NCI-H1436 (cell line): ENCODE data around the gene SLC16A3.
A peak's percentile ranks its signal among the peaks of the same experiment; 100 is the strongest.

ENCODE experiments used
- DNase-seq: peaks from one replicate; lab custom pipeline; 2025; lab: John Stamatoyannopoulos, UW

The SLC16A3 gene

DNA sequence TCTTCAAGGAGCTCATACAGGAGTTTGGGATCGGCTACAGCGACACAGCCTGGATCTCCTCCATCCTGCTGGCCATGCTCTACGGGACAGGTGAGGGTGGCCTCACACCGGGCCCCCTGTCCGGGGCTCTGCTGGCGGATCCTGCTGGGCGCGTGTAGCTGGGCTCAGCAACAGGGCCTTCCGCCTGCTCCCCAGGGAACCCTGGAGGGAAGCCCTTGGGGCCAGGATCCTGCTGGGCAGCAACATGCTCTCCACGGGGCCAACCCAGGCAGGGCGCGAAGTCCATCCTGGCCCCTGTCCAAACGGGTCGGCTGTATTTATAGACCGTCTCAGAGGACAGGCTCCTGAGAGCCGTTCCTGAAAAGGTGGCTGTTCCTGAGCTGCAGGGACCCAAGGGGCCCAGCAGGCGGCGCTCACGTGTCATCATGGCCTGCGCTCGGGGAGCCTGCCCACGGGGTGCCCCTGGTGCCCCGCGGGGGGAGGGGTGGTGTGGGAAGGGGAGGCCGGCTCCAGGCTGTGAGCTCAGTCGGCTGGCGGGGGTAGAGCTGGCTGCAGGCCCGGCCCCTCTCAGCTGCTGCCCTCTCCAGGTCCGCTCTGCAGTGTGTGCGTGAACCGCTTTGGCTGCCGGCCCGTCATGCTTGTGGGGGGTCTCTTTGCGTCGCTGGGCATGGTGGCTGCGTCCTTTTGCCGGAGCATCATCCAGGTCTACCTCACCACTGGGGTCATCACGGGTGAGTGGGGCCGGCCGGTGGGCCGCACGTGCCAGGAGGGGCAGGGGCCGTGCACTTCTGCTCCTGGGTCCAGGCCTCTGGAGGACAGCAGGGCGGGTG lies 7.5 kb downstream of the SLC16A3 start:
- peak; percentile 58 for DNase-seq

DNA sequence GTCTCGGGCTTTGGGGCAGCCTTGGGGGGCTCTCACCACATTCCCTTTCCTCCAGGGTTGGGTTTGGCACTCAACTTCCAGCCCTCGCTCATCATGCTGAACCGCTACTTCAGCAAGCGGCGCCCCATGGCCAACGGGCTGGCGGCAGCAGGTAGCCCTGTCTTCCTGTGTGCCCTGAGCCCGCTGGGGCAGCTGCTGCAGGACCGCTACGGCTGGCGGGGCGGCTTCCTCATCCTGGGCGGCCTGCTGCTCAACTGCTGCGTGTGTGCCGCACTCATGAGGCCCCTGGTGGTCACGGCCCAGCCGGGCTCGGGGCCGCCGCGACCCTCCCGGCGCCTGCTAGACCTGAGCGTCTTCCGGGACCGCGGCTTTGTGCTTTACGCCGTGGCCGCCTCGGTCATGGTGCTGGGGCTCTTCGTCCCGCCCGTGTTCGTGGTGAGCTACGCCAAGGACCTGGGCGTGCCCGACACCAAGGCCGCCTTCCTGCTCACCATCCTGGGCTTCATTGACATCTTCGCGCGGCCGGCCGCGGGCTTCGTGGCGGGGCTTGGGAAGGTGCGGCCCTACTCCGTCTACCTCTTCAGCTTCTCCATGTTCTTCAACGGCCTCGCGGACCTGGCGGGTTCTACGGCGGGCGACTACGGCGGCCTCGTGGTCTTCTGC lies 8.4 kb downstream of the SLC16A3 start:
- DNase-seq, result no peak

DNA sequence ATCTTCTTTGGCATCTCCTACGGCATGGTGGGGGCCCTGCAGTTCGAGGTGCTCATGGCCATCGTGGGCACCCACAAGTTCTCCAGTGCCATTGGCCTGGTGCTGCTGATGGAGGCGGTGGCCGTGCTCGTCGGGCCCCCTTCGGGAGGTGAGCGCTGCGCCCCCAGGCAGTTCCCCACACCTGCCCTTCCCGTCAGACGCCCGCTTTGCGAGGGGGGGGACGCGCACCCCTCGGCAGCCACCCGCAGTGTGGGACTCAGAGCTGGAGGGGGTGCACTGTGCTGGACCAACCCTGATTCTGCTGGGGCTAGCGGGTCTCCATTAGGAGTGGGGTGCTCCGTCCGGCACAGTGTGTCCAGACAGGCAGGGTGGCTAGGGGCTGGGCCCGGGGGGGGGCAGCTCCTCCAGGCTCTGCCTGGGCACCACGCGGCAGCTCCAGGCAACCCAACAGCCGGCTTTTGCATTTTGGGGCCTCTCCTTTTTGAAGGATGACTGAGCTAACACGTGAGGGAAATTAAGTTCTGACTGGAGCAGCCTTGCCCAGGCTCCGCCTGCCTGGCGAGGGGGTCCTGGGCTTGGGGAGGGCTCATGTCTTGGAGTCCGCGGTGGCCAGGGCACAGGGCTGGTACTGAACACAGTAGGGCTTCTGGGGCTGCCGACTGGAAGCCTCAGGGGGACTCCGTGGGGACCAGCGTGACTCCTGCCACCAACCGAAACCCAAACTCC lies 9.1 kb downstream of the SLC16A3 start:
- no peak for DNase-seq

DNA sequence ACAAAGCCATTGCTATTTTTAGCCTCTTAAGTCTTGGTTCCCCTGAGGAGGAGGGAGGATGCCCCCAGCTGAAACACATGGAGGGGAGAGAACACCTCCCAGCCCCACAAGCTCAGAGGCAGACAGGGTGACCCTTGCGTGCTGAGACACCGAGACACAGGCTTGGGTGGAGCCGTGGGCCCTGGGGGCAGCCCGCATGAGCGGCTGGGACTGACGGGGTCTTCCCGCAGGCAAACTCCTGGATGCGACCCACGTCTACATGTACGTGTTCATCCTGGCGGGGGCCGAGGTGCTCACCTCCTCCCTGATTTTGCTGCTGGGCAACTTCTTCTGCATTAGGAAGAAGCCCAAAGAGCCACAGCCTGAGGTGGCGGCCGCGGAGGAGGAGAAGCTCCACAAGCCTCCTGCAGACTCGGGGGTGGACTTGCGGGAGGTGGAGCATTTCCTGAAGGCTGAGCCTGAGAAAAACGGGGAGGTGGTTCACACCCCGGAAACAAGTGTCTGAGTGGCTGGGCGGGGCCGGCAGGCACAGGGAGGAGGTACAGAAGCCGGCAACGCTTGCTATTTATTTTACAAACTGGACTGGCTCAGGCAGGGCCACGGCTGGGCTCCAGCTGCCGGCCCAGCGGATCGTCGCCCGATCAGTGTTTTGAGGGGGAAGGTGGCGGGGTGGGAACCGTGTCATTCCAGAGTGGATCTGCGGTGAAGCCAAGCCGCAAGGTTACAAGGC lies 9.8 kb downstream of the SLC16A3 start:
- peak; percentile 85 for DNase-seq

DNA sequence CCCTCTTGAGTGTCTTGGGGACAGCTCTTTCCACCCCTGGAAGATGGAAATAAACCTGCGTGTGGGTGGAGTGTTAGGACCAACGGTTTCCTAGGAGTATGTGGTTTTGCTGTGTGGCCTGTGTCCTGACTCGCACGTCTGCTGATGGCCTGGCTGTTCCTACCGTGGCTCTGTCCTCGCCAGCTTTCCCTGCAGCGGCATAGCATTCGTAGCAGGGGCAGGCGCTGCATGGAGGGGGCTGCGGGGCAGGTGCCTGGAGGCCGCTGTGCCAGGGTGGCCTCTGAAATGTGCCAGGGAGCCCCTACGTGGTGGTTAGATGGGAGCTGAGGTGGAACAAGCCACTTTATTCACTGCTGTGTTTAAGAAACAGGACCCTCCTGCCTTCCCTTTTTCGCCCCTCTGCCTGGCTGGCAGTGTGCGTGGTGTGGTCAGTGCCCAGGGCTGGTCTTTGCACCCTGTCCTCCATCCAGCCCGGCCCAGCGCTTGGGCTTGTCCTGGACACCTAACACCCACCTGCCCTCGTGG lies 10.6 kb downstream of the SLC16A3 start:
- no peak for DNase-seq

DNA sequence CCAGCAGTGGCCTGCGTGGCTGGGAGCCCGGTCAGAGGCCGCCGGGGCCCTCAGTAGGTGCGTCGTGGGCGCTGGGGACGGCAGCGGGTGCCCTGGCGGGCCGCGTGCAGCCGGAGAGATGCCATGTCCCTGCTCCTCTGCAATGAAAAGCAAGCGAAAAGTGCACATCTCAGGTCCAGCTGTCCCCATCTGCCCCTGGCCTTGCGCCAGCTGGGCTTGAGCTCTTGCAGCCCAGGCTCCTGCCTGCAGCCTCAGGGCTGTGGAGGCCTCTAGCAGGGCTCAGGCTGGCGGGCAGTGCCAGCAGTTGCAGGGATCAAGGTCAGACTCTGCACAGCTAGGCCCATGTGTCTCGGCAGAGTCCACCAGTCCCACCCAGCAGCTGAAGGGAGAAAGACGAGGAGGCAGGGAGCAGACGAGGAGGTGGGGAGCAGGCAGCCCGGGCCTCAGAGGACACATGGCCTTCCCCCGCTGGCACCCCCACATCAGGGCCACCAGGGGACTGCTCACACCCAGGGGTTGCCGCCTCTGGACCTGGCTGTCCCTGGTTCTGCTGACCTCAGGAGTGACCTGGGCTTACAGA lies 11.2 kb downstream of the SLC16A3 start:
- DNase-seq, result no peak

DNA sequence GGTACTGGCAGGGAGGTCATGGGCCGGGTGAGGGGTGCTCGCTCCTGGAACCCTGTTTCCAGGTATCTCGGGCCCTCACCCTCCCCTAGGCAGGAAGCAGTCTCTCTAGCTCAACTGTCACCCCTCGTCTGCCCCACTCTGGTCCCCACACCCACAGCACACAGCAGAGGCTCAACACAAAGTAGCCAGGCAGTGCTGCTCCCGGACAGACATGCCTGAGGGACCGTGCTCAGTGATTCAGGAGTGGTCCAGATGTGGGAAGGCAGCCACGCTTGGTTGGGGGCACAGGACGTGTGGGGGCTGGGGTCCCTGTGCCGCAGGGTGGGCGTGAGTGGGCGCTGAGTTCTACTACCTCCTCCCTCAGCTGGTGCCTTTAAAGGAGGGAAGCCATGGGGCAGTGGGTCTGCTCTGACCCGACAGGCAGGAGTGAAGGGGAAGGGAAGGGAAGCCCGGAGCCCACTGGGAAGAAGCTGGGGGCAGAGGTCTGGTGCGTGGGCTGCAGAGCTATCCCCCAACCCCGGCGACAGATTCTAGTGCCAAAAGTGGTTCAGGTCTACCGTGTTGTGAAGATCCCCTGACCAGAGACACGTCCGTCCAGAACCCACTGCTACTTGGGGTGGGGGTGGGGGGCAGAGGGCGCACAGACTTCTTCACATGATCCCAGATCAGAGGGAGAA lies 11.8 kb downstream of the SLC16A3 start:
- no peak for DNase-seq

DNA sequence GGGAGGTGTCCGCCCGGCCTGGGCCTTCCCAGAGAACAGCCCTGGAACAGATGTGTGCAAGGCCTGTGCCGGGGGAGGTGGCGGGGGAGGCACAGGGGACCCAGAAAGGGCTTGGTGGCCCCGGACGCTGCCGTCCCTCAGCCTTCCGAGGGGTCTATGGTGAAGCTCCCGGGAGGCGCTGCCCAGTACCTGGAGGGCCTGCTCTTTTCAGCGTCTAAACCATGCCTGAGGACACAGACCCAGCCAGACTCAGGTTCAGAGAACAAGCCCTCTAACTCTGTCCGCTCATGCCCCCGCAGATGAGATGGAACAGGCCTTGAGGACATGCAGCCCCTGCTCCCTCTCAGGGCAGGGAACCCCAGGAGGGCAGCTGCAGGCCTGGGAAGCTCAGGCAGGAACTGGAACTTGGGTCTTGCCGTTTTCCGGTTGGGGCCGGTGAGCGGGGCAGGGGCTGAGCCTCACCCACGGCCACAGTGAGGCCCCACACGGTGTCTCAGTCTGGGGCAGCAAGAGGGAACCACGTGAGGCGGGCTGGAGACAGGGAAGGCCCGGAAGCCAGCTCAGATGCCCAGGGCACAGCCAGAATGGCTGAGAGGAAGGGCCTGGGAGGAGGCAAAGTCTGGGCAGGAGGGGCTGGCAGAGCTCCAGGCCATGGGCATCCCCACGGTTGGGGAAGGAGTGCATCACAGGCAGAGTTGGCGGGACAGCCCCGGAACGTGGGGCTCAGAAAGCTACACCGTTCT lies 12.5 kb downstream of the SLC16A3 start:
- no peak for DNase-seq

DNA sequence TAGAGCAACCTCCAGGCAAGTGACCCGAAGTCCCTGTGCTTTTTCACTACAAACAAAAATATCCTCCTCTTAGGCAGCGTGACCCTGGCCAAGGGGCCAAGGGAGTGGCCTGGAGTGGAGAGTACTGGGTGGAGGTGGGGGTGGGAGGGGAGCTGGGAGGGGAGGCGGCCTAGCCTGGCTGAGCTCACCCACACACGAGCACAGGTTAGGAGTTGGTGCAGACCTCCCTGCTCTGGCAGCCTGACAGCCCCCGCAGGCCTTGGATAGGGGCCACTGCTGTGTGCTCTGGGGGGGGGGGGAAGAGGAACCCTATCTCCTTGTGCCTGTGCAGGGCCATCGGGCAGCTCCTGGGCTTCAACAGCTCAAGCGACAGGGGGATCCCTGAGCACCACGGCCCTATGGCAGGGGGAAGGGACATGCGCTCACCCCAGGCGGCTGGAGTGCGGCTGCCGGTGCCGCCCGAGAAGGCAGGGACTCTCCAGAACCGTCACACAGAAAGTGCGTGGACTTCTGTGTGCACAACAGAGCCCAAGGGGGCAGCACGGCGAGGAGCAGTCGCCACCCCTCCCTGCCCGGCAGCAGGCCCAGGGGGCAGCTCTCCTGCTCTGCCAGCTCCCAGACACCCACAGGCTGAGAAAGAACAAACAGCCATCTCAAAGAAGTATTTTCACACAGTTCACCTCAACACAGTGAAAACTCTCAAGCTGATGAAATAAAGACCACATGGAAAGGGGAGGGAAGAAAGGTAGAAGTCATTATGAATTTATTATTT lies 13.3 kb downstream of the SLC16A3 start:
- no peak for DNase-seq

DNA sequence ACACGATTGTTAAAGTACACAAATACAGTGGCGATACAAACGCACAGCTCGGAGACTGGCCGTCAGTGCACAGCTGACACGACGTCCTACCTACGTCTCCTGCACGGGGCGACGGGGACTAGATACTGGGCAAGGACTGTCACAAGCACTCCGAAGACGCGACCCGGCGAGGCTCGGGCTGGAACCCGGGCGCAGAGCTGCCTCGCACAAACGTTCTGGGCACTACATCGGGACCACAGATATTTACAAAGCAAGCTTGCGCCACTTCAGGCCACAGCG lies 13.8 kb downstream of the SLC16A3 start:
- DNase-seq, result no peak

DNA sequence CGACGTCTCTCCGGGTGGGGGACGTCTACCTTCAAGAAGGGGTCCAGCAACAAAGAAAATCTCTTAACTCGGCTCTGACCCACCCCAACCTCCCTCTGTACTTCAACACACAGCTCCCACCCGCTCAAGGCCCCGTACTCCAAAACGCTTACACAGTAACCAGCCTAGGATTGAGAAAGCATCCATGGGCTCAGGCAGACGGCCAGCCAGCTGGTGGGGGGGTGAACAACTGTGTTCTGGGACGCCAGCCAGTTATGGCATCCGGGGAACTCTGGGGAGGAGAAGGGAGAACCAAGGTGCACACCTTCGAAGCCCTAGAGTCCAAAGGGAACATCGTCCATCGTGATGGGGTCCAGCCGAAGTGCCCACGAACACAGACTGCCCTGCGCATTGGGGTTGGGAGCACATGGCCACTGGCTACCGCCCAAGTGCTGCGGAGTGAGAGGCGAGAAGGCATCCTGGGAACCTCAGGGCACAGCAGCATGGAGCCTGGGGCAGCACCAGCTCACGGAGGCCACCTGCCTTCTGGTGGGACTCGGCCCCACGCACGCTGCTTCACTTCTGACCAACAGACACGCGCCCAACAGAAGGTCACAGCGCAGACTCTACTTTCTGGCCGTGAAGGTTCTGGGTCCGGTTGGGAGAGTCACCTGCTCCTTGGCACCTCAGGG lies 14.3 kb downstream of the SLC16A3 start:
- no peak for DNase-seq

DNA sequence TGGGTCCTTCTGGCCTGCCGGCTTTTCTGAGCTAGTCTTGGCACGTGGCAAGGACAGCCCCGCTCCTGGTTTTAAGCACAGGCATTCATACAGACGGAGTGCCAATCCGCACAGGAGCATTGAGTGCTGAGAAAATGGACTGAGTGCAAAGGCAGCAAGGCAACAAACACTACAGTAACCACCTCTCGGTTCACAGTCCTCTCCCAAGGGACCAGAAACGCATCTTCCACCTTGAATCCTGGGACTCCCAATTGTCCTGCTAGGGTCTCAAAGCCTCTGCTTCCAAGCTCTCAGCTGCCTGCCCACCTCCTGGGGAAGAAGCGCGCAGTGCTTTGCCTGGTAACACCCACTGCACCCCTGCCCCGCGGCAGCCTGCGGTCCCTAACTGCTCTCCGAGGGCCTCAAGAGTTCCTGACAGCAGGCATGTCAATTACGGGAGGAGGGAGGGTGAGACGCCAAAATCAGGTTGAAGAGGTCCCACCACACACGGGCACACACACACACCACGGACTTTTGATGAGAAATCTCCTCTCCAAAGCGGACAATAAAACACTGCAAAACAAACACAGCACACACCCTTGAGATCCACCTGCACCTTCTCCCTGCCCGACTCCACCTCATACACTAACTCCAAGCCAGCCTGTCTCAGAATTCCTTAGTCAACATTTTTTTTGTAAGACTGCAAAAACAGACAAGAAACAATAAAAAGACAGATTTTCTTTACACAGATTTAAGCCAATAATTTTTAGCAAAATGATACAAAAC lies 15.0 kb downstream of the SLC16A3 start:
- no peak for DNase-seq

DNA sequence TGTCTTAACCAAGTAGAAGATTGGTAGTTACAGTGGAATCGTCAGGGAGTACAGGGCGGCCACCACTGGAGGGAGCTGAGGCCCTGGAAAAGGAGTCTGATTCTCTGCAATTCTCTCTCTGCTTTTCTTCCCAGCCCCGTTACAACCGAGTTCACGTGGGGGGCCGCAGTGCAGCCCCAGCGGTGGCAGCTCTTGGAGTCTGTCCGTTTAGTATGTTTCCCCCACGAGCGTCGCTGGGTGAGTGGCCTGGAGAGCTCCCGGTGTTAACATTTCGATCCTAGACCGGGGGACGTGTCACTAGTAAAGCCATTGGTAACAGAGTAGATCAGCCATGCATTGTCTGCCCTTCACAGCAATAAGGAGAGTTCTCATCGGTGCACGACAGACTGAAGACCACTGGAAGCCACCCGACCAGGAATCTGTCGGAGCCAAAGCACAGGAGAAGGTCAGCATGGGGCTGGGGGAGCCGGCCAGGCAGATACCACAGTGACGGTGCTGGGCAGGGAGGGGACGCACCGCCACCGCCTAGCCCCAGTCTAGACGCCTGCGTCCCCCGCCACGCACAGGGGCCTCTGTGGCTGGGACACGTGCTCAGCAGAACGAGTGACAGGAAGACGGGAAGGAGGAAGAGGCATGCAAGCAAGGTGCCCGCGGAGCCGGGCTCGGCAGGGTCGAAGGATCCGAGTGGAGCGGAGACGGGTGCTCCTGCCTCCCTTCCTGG lies 15.7 kb downstream of the SLC16A3 start:
- DNase-seq, result no peak

DNA sequence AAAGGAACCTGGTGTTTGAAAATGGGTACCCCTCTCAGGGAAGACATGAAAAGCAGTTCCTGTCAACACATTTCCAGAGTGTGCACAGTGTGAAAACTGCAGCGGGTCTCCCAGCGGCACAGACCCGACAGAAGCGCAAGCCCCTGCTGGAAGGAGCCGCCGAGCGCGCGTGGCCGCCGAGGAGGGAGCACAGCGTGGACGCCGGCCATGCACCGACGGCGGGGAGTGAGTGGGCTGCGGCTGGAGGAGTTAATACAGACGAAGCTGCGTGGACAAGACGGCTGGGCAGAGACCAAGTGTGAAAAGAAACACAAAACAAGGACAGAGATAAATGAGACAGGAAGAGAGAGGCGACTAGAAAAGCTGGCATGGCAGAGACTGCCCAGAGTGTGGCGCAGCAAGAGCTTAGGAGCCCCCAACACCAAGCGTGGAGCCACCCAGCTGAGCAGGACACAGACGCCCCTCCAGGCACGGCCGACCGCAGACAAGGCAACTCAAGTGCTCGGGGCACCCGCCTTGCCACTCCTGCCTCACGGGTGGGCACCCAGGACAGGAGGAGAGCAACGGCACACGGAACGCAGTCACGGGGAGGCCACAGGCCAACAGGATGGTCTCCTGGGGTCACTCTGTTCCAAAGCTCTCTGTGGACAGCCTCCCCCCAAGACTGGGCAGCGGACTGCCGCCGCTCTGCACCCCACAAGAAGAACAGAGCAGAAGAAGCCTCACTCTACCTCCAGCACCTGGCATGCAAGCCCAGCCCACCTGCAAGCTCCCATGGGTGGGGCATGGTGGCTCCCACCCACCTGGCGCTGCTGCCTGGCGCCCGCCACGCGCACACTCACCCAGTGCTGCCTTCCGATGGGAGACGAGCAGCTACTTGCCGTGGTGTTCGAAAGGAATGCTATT lies 16.5 kb downstream of the SLC16A3 start:
- no peak for DNase-seq

DNA sequence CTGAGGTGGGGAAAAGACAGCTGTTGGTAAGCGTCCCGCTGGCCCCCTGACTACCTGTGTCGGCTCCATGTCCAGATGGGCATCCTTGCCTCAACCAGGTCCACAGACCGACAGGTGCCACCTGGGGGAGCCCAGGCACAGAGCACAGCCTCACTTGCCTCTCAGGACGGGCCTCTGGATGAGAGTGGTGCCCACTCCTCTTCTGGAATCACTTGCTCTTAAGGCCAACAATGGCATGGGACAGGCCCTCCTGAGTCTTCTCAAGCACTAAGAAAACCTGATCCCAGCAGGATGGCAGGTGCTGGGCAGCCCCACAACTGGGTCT lies 17.2 kb downstream of the SLC16A3 start:
- DNase-seq, result no peak

DNA sequence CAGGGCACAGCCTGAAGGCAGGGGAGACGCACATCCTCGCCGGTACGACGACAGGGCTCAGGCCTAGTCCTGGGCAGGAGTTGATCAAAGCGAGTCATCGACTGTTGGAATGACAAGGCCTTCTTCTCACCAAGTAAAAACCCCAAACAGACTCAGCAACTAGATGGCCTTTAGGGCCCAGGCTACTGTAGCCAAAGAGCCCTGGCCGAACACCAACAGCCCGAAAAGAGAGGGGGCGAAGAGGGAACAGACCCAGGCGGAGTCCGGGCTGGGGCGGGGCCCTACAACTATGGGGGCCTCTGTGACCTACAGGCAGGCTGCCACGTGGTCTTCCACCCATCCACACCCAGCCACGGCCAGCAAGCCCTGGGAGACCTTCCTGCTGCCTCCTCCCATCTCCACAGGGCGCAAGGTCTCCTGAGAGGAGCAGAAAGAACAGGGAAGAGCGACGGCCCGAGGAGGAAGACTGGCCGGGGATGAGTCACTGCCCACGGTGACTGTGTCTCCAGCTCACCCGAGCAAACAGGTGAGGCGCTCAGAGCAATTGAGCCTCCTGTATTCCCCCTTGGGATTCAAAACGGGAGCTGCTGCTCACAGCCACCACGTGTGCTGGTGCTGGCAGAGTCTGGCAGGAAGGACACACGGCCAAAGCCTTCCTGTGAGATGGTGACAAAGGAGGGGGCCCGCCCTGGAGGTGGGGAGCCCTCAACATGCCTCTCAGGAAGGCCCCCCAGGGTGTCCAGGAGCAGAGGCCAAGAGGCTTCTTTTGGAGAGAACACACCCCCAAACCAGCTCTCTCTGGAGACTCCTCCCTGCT lies 17.7 kb downstream of the SLC16A3 start:
- peak; percentile 58 for DNase-seq
